ENCODE results near the gene PRDM15.

PRDM15 gene

DNA sequence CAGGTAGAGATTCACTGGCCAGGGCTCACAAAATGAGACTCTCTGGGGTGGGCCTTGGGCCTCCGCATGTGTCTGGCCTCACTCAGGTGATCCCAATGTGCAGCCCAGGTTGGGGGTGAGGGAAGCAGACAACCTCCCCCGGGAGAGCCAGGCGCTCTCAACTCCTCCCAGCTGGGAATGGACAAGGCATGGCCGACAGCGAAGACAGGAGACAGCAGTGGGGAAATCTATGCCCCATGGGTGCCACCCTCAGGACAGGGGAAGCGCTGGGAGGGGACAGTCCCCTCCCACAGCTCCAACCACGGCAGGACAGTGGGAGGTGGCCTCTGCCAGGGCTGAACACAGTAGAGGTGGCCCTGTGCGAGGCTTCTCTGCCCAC lies 47.7 kb downstream of the PRDM15 start:
- DNase-seq (ENCODE audit: low spot score) = no peak
- TF ChIP-seq, protein P1, sequence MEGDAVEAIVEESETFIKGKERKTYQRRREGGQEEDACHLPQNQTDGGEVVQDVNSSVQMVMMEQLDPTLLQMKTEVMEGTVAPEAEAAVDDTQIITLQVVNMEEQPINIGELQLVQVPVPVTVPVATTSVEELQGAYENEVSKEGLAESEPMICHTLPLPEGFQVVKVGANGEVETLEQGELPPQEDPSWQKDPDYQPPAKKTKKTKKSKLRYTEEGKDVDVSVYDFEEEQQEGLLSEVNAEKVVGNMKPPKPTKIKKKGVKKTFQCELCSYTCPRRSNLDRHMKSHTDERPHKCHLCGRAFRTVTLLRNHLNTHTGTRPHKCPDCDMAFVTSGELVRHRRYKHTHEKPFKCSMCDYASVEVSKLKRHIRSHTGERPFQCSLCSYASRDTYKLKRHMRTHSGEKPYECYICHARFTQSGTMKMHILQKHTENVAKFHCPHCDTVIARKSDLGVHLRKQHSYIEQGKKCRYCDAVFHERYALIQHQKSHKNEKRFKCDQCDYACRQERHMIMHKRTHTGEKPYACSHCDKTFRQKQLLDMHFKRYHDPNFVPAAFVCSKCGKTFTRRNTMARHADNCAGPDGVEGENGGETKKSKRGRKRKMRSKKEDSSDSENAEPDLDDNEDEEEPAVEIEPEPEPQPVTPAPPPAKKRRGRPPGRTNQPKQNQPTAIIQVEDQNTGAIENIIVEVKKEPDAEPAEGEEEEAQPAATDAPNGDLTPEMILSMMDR (IDR thresholded peaks at IDR 0.05; ENCODE audit: extremely low read depth, insufficient read depth, missing control alignments) = no peak
- in situ Hi-C loops (cut with MboI; ENCODE audit: low pct_unique_long_range_greater_than_20kb, low sequenced_read_pairs, unreplicated experiment) = no loop called here

DNA sequence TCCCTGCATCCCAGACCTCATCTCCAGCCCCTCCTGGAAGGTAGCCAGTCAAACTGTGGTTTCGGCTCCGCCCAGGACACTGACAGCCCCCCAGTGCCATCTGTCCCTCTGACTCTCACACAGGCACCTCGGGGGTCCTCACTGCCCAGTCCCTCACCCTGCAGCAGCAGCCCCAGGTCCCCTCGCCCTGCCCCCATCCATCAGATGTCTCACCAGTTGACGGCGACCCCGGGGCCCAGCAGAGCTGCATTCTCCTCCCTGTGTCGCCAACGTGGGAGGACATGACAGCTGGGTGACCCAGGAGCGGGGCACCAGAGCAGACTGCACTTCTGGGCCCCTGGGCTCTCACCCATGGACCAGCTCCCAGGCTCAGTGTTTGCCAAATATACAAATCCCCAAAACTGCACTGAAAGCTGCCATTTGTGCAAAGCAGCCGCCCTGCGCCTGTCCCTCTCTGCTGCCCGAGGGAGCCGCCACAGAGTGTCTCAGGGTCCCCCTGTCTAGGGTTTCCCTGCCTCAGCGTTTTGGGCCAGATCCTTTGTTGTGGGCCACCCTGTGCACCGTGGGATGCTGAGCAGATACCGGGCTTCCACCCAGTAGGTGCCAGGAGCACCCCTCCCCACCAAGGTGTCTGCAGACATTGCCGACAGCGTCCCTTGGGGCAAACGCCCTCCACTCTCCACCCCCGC lies 48.2 kb downstream of the PRDM15 start:
- in situ Hi-C loops (cut with MboI; ENCODE audit: low pct_unique_long_range_greater_than_20kb, low sequenced_read_pairs, unreplicated experiment) = no loop called here
- TF ChIP-seq, protein P1 (IDR thresholded peaks at IDR 0.05; ENCODE audit: extremely low read depth, insufficient read depth, missing control alignments) = no peak
- no peak for DNase-seq (ENCODE audit: low spot score)

- in situ Hi-C loops (cut with MboI; ENCODE audit: low pct_unique_long_range_greater_than_20kb, low sequenced_read_pairs, unreplicated experiment) = no loop called here
These were observed 48.9 kb downstream of the PRDM15 start for GRCh38 chr21:41830145-41830707.

GRCh38 chr21:41828884-41829360 lies 50.2 kb downstream of the PRDM15 start:
- TF ChIP-seq, protein P1 (IDR thresholded peaks at IDR 0.05; ENCODE audit: extremely low read depth, insufficient read depth, missing control alignments) = no peak
- DNase-seq (ENCODE audit: low spot score) = no peak
- in situ Hi-C loops (cut with MboI; ENCODE audit: low pct_unique_long_range_greater_than_20kb, low sequenced_read_pairs, unreplicated experiment) = no loop called here

More at GRCh38 chr21:41830145-41830707, 48.9 kb downstream of the PRDM15 start:
- TF ChIP-seq, protein P1 (IDR thresholded peaks at IDR 0.05; ENCODE audit: extremely low read depth, insufficient read depth, missing control alignments) = no peak
- no peak for DNase-seq (ENCODE audit: low spot score)

- TF ChIP-seq, protein P1 (IDR thresholded peaks at IDR 0.05; ENCODE audit: extremely low read depth, insufficient read depth, missing control alignments) = no peak
- no peak for DNase-seq (ENCODE audit: low spot score)
- in situ Hi-C loops (cut with MboI; ENCODE audit: low pct_unique_long_range_greater_than_20kb, low sequenced_read_pairs, unreplicated experiment) = no loop called here
These were observed 50.9 kb downstream of the PRDM15 start for GRCh38 chr21:41827951-41828883.

DNA sequence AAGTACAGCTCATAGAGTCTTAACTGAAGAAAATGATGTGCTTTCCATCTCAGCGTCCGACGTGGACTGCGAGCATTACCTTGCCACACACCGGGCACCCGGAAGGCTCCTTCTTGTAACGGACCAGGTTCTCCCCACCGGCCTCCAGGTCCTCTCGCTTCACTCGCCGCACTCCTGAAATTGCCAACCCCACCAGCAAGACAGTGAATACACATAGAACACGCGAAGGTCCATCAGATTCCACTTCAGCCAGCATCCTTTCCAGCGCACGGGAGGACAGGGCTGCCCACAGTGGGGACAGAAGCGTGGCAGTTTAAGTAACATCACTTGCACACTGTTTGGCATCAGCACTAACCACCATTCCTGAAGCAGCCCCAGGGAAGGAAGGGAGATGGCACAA lies 53.3 kb downstream of the PRDM15 start:
- TF ChIP-seq, protein P1 (IDR thresholded peaks at IDR 0.05; ENCODE audit: extremely low read depth, insufficient read depth, missing control alignments) = no peak
- in situ Hi-C loops (cut with MboI; ENCODE audit: low pct_unique_long_range_greater_than_20kb, low sequenced_read_pairs, unreplicated experiment) = no loop called here
- no peak for DNase-seq (ENCODE audit: low spot score)

Measured in GM13977 (cell line).